Measurements from ENCODE around the gene ADAM12.
"Not testable (repeated sequence)": the region's sequence is repeated elsewhere in the genome, so short reads cannot be mapped to it uniquely, and the experiment has no call there.

ADAM12 gene

DNA sequence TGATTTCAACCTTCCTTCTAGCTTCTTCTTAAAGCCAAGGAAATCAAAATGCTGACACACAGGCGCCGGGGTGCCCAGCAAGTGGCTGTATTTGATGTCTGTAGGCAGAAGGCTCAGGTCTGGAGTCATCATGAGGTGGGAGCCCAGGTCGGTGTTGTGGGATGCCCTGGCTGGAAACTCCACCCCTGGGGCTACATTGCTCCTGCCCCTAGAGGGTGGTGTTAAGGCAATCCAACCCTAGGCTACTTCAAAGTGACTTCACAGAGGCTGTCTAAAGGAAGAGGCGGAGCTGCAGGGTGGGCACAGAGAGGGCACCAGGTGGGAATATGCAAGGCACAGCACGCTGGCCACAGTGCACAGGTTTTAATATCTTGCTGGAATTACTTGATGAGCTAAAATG, 200.9 kb downstream of the ADAM12 start:
- H3K4me3 ChIP-seq: no peak overlapping the region
- TF ChIP-seq EZH2 (IDR thresholded peaks at IDR 0.05) (no peak), FOXP2 (optimal IDR thresholded peaks at IDR 0.05; ENCODE audit: control extremely low read depth, extremely low read length, insufficient read depth) (no peak), POLR2AphosphoS5 (IDR thresholded peaks at IDR 0.05; ENCODE audit: borderline replicate concordance, low read depth, low read length) (no peak)
- H3K36me3 ChIP-seq (ENCODE audit: insufficient read depth, low read length): no peaks in the 10 kb centered on the region
- DNase-seq (ENCODE audit: low read depth, low spot score): no peak
- no peaks in the 10 kb centered on the region for H3K9me3 ChIP-seq (ENCODE audit: low read depth, low read length)
- no peak overlapping the region for H3K27ac ChIP-seq
- no peak overlapping the region for H3K9ac ChIP-seq (ENCODE audit: insufficient read length)

DNA sequence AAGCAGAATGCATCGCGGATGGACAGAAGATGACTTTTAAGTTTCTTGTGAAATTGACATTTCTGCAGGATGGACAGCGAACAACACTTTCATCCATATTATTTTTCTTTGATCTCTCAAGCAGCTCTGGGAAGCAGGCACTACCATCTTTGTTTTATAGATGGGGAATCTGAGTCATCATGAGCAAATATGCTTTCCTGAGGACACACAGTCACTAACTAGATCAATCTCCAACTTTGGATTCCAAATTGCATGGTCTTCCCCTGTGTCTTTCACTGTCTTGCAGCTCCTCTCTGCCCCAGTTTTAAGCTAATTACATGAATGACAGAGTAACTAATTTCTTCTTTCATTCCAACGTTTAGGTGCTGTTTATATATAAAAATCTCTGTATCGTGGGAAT, 201.5 kb downstream of the ADAM12 start:
- DNase-seq (ENCODE audit: low read depth, low spot score): no peak
- no peak overlapping the region for H3K27ac ChIP-seq
- TF ChIP-seq FOXP2 (optimal IDR thresholded peaks at IDR 0.05; ENCODE audit: control extremely low read depth, extremely low read length, insufficient read depth) (no peak), POLR2AphosphoS5 (IDR thresholded peaks at IDR 0.05; ENCODE audit: borderline replicate concordance, low read depth, low read length) (no peak), EZH2 (IDR thresholded peaks at IDR 0.05) (no peak)

DNA sequence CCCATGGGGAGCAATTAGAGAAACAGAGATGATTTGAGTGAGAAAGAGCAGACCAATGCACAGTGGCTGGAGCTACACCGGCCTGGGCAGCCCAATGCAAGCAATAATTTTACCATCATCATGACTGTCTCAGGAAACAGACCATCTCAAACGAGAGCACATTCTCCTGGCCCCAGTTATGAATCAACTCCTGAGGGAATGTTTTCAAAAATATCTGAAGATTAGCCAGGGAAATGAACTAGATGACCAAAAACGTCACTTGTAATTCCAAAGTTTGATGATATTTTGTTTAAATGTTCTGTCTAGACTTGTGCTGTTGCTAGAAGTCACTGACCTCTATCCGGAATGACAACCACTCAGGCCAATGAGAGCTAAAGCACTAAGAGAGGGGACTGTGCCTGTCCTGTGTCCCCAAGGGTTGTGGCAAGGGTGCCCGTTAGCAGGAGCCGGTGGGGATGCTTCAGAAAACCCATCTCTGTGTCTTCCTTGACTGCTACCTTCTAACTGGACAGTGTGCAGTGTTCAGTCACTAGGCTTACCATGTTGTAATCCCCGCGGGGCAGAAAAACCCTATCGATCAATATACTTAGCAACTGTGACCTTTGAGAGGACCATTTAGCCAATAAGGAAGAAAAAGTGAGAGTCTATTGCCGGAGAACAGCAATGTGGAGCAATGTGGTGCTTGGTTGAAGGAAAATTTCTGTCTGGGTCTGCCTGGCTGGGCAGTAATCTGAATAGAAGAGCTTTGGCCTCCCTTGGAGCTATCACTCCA, 202.4 kb downstream of the ADAM12 start:
- TF ChIP-seq POLR2AphosphoS5 (IDR thresholded peaks at IDR 0.05; ENCODE audit: borderline replicate concordance, low read depth, low read length) (no peak), EZH2 (IDR thresholded peaks at IDR 0.05) (no peak)
- no peak for DNase-seq (ENCODE audit: low read depth, low spot score)
- H3K4me3 ChIP-seq: no peak overlapping the region
- H3K9me3 ChIP-seq (ENCODE audit: low read depth, low read length): no peaks in the 10 kb centered on the region
- no peaks in the 10 kb centered on the region for H3K36me3 ChIP-seq (ENCODE audit: insufficient read depth, low read length)
- H3K27ac ChIP-seq: no peak overlapping the region
- H3K9ac ChIP-seq (ENCODE audit: insufficient read length): no peak overlapping the region

More for the DNA sequence above, 201.5 kb downstream of the ADAM12 start:
- H3K9ac ChIP-seq (ENCODE audit: insufficient read length): no peak overlapping the region
- no peaks in the 10 kb centered on the region for H3K36me3 ChIP-seq (ENCODE audit: insufficient read depth, low read length)
- H3K4me3 ChIP-seq: no peak overlapping the region
- H3K9me3 ChIP-seq (ENCODE audit: low read depth, low read length): no peaks in the 10 kb centered on the region

DNA sequence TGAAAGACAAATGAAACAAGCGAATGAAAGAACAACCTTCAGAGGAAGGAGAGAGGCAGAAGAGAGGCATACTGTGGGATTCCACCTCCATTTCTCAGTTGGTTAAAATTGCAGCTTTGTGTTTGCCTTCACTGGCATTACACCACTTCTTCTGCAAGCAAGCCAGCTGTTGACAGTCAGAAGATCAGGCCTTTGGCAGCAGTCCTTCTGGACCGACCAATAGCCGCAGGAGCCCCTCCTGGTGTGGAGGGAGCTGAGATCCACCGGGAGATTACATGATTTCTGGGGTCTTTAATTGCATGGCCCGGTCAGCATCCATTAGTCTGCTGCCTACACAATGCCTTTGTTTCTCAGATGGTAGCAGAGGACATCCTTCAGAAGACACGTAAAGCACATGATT, 206.7 kb downstream of the ADAM12 start:
- no peak overlapping the region for H3K27ac ChIP-seq
- no peak overlapping the region for H3K4me3 ChIP-seq
- no peak overlapping the region for H3K9ac ChIP-seq (ENCODE audit: insufficient read length)
- no peaks in the 10 kb centered on the region for H3K9me3 ChIP-seq (ENCODE audit: low read depth, low read length)
- no peak for DNase-seq (ENCODE audit: low read depth, low spot score)
- H3K36me3 ChIP-seq (ENCODE audit: insufficient read depth, low read length): no peaks in the 10 kb centered on the region
- TF ChIP-seq FOXP2 (optimal IDR thresholded peaks at IDR 0.05; ENCODE audit: control extremely low read depth, extremely low read length, insufficient read depth) (no peak), POLR2AphosphoS5 (IDR thresholded peaks at IDR 0.05; ENCODE audit: borderline replicate concordance, low read depth, low read length) (no peak), EZH2 (IDR thresholded peaks at IDR 0.05) (no peak)

DNA sequence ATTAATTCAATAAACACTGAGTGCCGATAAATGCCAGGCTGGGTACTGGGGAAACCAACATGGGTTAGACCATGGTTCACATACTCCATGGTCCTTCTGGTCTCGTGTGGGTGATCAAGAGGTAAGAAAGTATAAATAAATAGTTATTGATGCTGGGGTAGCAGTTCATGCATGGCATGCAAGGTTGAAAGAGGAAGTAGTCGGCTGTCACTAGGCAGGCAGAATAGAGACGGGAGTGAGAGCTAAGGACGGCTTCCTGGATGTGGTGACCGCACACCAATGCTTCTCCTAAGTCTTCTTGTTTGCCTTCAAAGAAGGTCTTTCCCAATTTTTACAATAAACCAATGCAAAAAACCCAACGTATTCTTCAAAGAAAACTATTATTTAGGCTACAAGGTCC, 208.6 kb downstream of the ADAM12 start:
- H3K9ac ChIP-seq (ENCODE audit: insufficient read length): no peak overlapping the region
- no peaks in the 10 kb centered on the region for H3K9me3 ChIP-seq (ENCODE audit: low read depth, low read length)
- no peak overlapping the region for H3K27ac ChIP-seq
- no peak for TF ChIP-seq POLR2AphosphoS5 (IDR thresholded peaks at IDR 0.05; ENCODE audit: borderline replicate concordance, low read depth, low read length)
- TF ChIP-seq EZH2 (IDR thresholded peaks at IDR 0.05): no peak
- TF ChIP-seq FOXP2 (optimal IDR thresholded peaks at IDR 0.05; ENCODE audit: control extremely low read depth, extremely low read length, insufficient read depth): no peak
- DNase-seq (ENCODE audit: low read depth, low spot score): no peak
- H3K36me3 ChIP-seq (ENCODE audit: insufficient read depth, low read length): no peaks in the 10 kb centered on the region
- no peak overlapping the region for H3K4me3 ChIP-seq

DNA sequence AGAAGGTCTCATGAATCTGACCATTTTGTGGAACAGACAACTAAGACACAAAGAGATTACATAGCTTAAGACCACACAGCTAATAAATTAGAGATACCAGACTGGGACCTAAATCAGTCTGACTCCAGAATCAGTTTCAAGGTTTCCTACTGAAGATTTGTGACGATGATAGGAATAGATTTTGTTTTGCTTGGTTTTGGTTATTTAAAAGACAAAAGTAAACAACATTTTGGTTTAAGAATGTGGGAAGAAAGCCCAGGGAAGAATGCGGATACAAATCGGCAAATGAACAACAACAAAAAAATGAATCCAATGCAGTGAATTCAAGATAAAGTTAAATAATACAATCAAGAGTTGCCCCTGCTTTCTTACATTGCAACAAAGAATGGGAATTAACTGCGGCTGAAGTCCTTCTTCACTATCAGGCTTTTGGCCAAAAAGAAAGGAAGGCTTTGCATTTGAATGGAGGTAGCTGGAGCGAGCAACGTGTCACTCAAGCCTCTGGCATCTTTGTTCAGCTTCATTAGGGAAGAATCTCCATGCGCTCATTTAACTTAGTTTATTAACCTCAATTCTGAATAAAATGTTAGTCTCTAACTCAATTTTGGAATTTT, 210.8 kb downstream of the ADAM12 start:
- no peak overlapping the region for H3K27ac ChIP-seq

DNA sequence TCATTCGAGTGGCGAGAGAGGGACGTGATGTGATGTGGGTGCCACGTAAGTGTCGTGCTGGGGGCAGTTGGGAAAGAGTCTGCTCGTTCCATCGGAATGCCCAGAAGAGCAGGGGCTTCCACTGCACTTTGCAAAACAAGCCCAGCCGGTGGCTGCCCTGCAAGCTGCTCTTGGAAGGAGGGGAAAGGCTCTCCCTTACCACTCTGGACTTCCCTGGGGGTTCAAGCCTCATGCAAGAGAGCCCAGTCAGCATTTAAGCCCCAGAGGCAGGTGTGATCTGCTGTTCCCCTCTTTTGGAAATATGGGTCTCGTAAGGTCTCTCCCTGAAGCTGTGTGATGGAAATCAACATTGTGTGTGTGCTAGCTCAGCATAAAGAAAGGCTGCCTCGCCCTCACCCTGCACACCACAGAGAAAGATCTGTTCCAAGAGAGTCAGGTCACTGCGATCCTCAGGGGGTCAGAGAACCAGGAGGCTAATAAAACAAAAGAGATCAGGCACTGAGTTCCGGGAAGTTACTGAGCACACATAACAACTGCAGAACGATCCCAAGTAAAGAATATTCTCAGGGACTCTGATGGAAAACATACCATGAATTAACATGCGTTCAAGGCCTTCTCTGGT, 212.5 kb downstream of the ADAM12 start:
- Histone ChIP-seq H3K36me3 (ENCODE audit: insufficient read depth, low read length) (no peaks in the 10 kb centered on the region), H3K4me3 (no peak overlapping the region), H3K9ac (ENCODE audit: insufficient read length) (no peak overlapping the region), H3K9me3 (ENCODE audit: low read depth, low read length) (no peaks in the 10 kb centered on the region), H3K27ac (no peak overlapping the region)
- TF ChIP-seq FOXP2 (optimal IDR thresholded peaks at IDR 0.05; ENCODE audit: control extremely low read depth, extremely low read length, insufficient read depth) (no peak), POLR2AphosphoS5 (IDR thresholded peaks at IDR 0.05; ENCODE audit: borderline replicate concordance, low read depth, low read length) (no peak), EZH2 (IDR thresholded peaks at IDR 0.05) (no peak)
- no peak for DNase-seq (ENCODE audit: low read depth, low spot score)

More for the DNA sequence above, 210.8 kb downstream of the ADAM12 start:
- H3K4me3 ChIP-seq: no peak overlapping the region
- TF ChIP-seq EZH2 (IDR thresholded peaks at IDR 0.05) (no peak), POLR2AphosphoS5 (IDR thresholded peaks at IDR 0.05; ENCODE audit: borderline replicate concordance, low read depth, low read length) (no peak), FOXP2 (optimal IDR thresholded peaks at IDR 0.05; ENCODE audit: control extremely low read depth, extremely low read length, insufficient read depth) (no peak)
- H3K9ac ChIP-seq (ENCODE audit: insufficient read length): no peak overlapping the region
- no peaks in the 10 kb centered on the region for H3K9me3 ChIP-seq (ENCODE audit: low read depth, low read length)
- DNase-seq (ENCODE audit: low read depth, low spot score): no peak
- H3K36me3 ChIP-seq (ENCODE audit: insufficient read depth, low read length): no peaks in the 10 kb centered on the region

DNA sequence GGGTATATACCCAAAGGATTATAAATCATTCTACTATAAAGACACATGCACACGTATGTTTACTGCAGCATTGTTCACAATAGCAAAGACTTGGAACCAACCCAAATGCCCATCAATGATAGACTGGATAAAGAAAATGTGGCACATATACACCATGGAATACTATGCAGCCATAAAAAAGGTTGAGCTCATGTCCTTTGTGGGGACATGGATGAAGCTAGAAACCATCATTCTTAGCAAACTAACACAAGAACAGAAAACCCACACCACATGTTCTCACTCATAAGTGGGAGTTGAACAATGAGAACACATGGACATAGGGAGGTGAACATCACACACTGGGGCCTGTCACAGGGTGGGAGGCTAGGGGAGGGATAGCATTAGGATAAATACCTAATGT, 215.5 kb downstream of the ADAM12 start:
- not testable (repeated sequence) for H3K27ac ChIP-seq; DNase-seq (ENCODE audit: low read depth, low spot score); H3K4me3 ChIP-seq; H3K36me3 ChIP-seq (ENCODE audit: insufficient read depth, low read length); H3K9ac ChIP-seq (ENCODE audit: insufficient read length); H3K9me3 ChIP-seq (ENCODE audit: low read depth, low read length)

Measured in SK-N-MC (cell line).